Ecto neural progenitor cell (in vitro differentiated cells): ENCODE measurements around the gene NPIPA8.
"Not testable (repeated sequence)": the region's sequence is repeated elsewhere in the genome, so short reads cannot be mapped to it uniquely, and the experiment has no call there.

Experiments
- DNase-seq: peaks from one replicate; pipeline ENCODE4 v3.0.0-alpha.2; 2018; ENCODE audit warnings: low spot score

NPIPA8 gene

GRCh38 chr16:18336636-18337035, at the start of gene NPIPA8:
NPIPA8 (minus strand) TSS chr16:18336736; CDS start chr16:18332662, 4,074 bp downstream.
- DNase-seq = not testable (repeated sequence)

- DNase-seq = not testable (repeated sequence)
Measured at GRCh38 chr16:18385285-18385684, 48.7 kb upstream of the NPIPA8 start.

- not testable (repeated sequence) for DNase-seq
Measured at GRCh38 chr16:18384869-18385268, 48.3 kb upstream of the NPIPA8 start.

GRCh38 chr16:18384098-18384636, 47.6 kb upstream of the NPIPA8 start:
- not testable (repeated sequence) for DNase-seq

- DNase-seq = not testable (repeated sequence)
Measured at GRCh38 chr16:18382696-18383095, 46.2 kb upstream of the NPIPA8 start.

- not testable (repeated sequence) for DNase-seq
Measured at GRCh38 chr16:18347742-18348141, 11.2 kb upstream of the NPIPA8 start.

GRCh38 chr16:18346993-18347392, 10.5 kb upstream of the NPIPA8 start:
- DNase-seq = not testable (repeated sequence)

GRCh38 chr16:18344634-18345033, 8.1 kb upstream of the NPIPA8 start:
- DNase-seq = not testable (repeated sequence)

- DNase-seq = not testable (repeated sequence)
Measured at GRCh38 chr16:18341986-18342385, 5.5 kb upstream of the NPIPA8 start.

GRCh38 chr16:18341417-18341960, 5.0 kb upstream of the NPIPA8 start:
- DNase-seq = not testable (repeated sequence)

- not testable (repeated sequence) for DNase-seq
Measured at GRCh38 chr16:18339210-18339609, 2.7 kb upstream of the NPIPA8 start.

GRCh38 chr16:18311811-18312210, 24.7 kb downstream of the NPIPA8 start:
- DNase-seq = not testable (repeated sequence)

GRCh38 chr16:18309159-18309558, 27.4 kb downstream of the NPIPA8 start:
- DNase-seq = not testable (repeated sequence)

GRCh38 chr16:18307241-18307640, 29.3 kb downstream of the NPIPA8 start:
- not testable (repeated sequence) for DNase-seq

GRCh38 chr16:18306066-18306465, 30.5 kb downstream of the NPIPA8 start:
- not testable (repeated sequence) for DNase-seq

- not testable (repeated sequence) for DNase-seq
Measured at GRCh38 chr16:18303059-18303706, 33.4 kb downstream of the NPIPA8 start.

GRCh38 chr16:18297714-18298113, 38.8 kb downstream of the NPIPA8 start:
- not testable (repeated sequence) for DNase-seq

- DNase-seq = not testable (repeated sequence)
Measured at GRCh38 chr16:18296931-18297330, 39.6 kb downstream of the NPIPA8 start.

- DNase-seq = not testable (repeated sequence)
Measured at GRCh38 chr16:18294371-18294770, 42.2 kb downstream of the NPIPA8 start.

- DNase-seq = not testable (repeated sequence)
Measured at GRCh38 chr16:18293337-18293956, 43.1 kb downstream of the NPIPA8 start.

- not testable (repeated sequence) for DNase-seq
Measured at GRCh38 chr16:18290959-18291358, 45.6 kb downstream of the NPIPA8 start.

GRCh38 chr16:18286342-18286741, 50.2 kb downstream of the NPIPA8 start:
- DNase-seq = not testable (repeated sequence)

GRCh38 chr16:18280319-18280718, 56.2 kb downstream of the NPIPA8 start:
- not testable (repeated sequence) for DNase-seq
